IPS-NIHi11 (cell line): Measurements from ENCODE around the gene CD9.
A peak's percentile ranks its signal among the peaks of the same experiment; 100 is the strongest.

Experiments
- DNase-seq: peaks from one replicate; pipeline ENCODE4 v3.0.0; 2012; ENCODE audit warnings: mixed read lengths, low spot score

CD9 gene

GRCh38 chr12:6241495-6241894 is 41.3 kb downstream of the CD9 start:
- peak; percentile 49 for DNase-seq

- DNase-seq, result no peak
Observed at GRCh38 chr12:6249580-6249979, 49.4 kb downstream of the CD9 start.

GRCh38 chr12:6250343-6250742 is 50.1 kb downstream of the CD9 start:
- peak; percentile 40 for DNase-seq

- no peak for DNase-seq
Observed at GRCh38 chr12:6253278-6253677, 53.1 kb downstream of the CD9 start.

- no peak for DNase-seq
Observed at GRCh38 chr12:6254491-6254890, 54.3 kb downstream of the CD9 start.

GRCh38 chr12:6257007-6257406 is 56.8 kb downstream of the CD9 start:
- DNase-seq, result no peak

GRCh38 chr12:6262211-6262610 is 62.0 kb downstream of the CD9 start:
- DNase-seq, result no peak

GRCh38 chr12:6262623-6263022 is 62.4 kb downstream of the CD9 start:
- DNase-seq, result no peak

- DNase-seq, result peak; percentile 47
Observed at GRCh38 chr12:6263931-6264330, 63.7 kb downstream of the CD9 start.

GRCh38 chr12:6264402-6265037 is 64.3 kb downstream of the CD9 start:
- no peak for DNase-seq

GRCh38 chr12:6265038-6265405 is 64.8 kb downstream of the CD9 start:
- no peak for DNase-seq

- no peak for DNase-seq
Observed at GRCh38 chr12:6266541-6266966, 66.4 kb downstream of the CD9 start.

- DNase-seq, result no peak
Observed at GRCh38 chr12:6266971-6267721, 66.9 kb downstream of the CD9 start.

GRCh38 chr12:6268484-6269157 is 68.4 kb downstream of the CD9 start:
- DNase-seq, result no peak

- DNase-seq, result no peak
Observed at GRCh38 chr12:6269986-6270385, 69.8 kb downstream of the CD9 start.

GRCh38 chr12:6271281-6271680 is 71.1 kb downstream of the CD9 start:
- DNase-seq, result no peak

- DNase-seq, result peak; percentile 69
Observed at GRCh38 chr12:6272300-6273204, 72.4 kb downstream of the CD9 start.

GRCh38 chr12:6273205-6273540 is 73.0 kb downstream of the CD9 start:
- no peak for DNase-seq

- DNase-seq, result no peak
Observed at GRCh38 chr12:6273541-6274230, 73.5 kb downstream of the CD9 start.

GRCh38 chr12:6274231-6275221 is 74.3 kb downstream of the CD9 start:
- DNase-seq, result no peak
